ENCODE measurements around the gene PRR29.

GRCh38 chr17:63949576-63950250 is 48.4 kb upstream of the PRR29 start:
- TF ChIP-seq CTCF (IDR thresholded peaks at IDR 0.05; ENCODE audit: low read depth, low read length, poor library complexity, severe bottlenecking) (peak; percentile 32), EZH2phosphoT487 (IDR thresholded peaks at IDR 0.05; ENCODE audit: borderline replicate concordance, low read length) (no peak)
